SK-N-SH treated with all-trans-retinoic acid at 6 μM for 48 hours (cell line): ENCODE data around the gene TEKT5.

Source experiments
- ATAC-seq: fragments of 200-7000 bp; cut with Tn5 transposase; 3 replicates; pipeline ENCODE4 v1.9.1; 2020; ENCODE audit warnings: mild to moderate bottlenecking, moderate library complexity
- ARNTL ChIP-seq: fragments of 450-650 bp; formaldehyde crosslinking; IDR thresholded peaks from 2 replicates; pipeline ENCODE4 v1.5.0; 2020; ENCODE audit warnings: low read depth, mild to moderate bottlenecking, moderate library complexity, borderline replicate concordance
- BACH2 ChIP-seq: fragments of 250-450 bp; sonication (Bioruptor Pico); IDR thresholded peaks from 2 replicates; pipeline ENCODE4 v1.9.0; 2021; ENCODE audit warnings: mild to moderate bottlenecking, borderline replicate concordance
- CREB5 ChIP-seq: fragments of 250-450 bp; sonication (Bioruptor Pico); IDR thresholded peaks from 2 replicates; pipeline ENCODE4 v1.5.1; 2020; ENCODE audit warnings: low read depth, mild to moderate bottlenecking, moderate library complexity
- CSDC2 ChIP-seq: fragments of 250-450 bp; sonication (Bioruptor Pico); IDR thresholded peaks from 2 replicates; pipeline ENCODE4 v1.5.0; 2020; ENCODE audit warnings: mild to moderate bottlenecking, moderate library complexity
- CSRNP3 ChIP-seq: fragments of 250-450 bp; sonication (Bioruptor Pico); IDR thresholded peaks from 2 replicates; pipeline ENCODE4 v1.5.1; 2021; ENCODE audit warnings: mild to moderate bottlenecking, moderate library complexity
- ESRRG ChIP-seq: fragments of 250-450 bp; sonication (Bioruptor Pico); IDR thresholded peaks from 2 replicates; pipeline ENCODE4 v1.6.1; 2021; ENCODE audit warnings: mild to moderate bottlenecking
- GLIS3 ChIP-seq: fragments of 250-450 bp; sonication (Bioruptor Pico); IDR thresholded peaks from 2 replicates; pipeline ENCODE4 v1.5.0; 2020; ENCODE audit warnings: mild to moderate bottlenecking, moderate library complexity
- ISL1 ChIP-seq: fragments of 250-450 bp; sonication (Bioruptor Pico); IDR thresholded peaks from 2 replicates; pipeline ENCODE4 v2.1.2; 2022; ENCODE audit warnings: mild to moderate bottlenecking, moderate library complexity
- OSR1 ChIP-seq: fragments of 250-450 bp; sonication (Bioruptor Pico); IDR thresholded peaks from 2 replicates; pipeline ENCODE4 v1.8.0; 2022; ENCODE audit warnings: moderate library complexity, mild to moderate bottlenecking, inconsistent platforms
- PPARA ChIP-seq: fragments of 250-450 bp; sonication (Bioruptor Pico); IDR thresholded peaks from 2 replicates; pipeline ENCODE4 v1.5.0; 2020; ENCODE audit warnings: mild to moderate bottlenecking, borderline replicate concordance
- RARB ChIP-seq: fragments of 250-450 bp; sonication (Bioruptor Pico); IDR thresholded peaks from 2 replicates; pipeline ENCODE4 v1.8.0; 2021; ENCODE audit warnings: mild to moderate bottlenecking, moderate library complexity
- TCF4 ChIP-seq: fragments of 250-450 bp; sonication (Bioruptor Pico); IDR thresholded peaks from 2 replicates; pipeline ENCODE4 v1.8.0; 2021; ENCODE audit warnings: mild to moderate bottlenecking, moderate library complexity, borderline replicate concordance
- TOX ChIP-seq: fragments of 250-450 bp; sonication (Bioruptor Pico); IDR thresholded peaks from 2 replicates; pipeline ENCODE4 v1.8.0; 2021; ENCODE audit warnings: mild to moderate bottlenecking, moderate library complexity, borderline replicate concordance
- TSHZ2 ChIP-seq: fragments of 250-450 bp; sonication (Bioruptor Pico); IDR thresholded peaks from 2 replicates; pipeline ENCODE4 v1.5.0; 2020; ENCODE audit warnings: mild to moderate bottlenecking, moderate library complexity
- ZFP3 ChIP-seq: fragments of 250-450 bp; sonication (Bioruptor Pico); IDR thresholded peaks from 2 replicates; pipeline ENCODE4 v1.5.0; 2020; ENCODE audit warnings: mild to moderate bottlenecking, moderate library complexity
- ZFP30 ChIP-seq: fragments of 450-650 bp; formaldehyde crosslinking; IDR thresholded peaks from 2 replicates; pipeline ENCODE4 v1.5.0; 2022; ENCODE audit warnings: mild to moderate bottlenecking, moderate library complexity
- ZNF565 ChIP-seq: fragments of 450-650 bp; formaldehyde crosslinking; conservative IDR thresholded peaks from 2 replicates; pipeline ENCODE4 v1.5.0; 2020; ENCODE audit warnings: low read depth, mild to moderate bottlenecking, moderate library complexity
- ZNF70 ChIP-seq: fragments of 450-650 bp; formaldehyde crosslinking; IDR thresholded peaks from 2 replicates; pipeline ENCODE4 v1.5.0; 2020; ENCODE audit warnings: mild to moderate bottlenecking, moderate library complexity
- ZNF8 ChIP-seq: fragments of 450-650 bp; formaldehyde crosslinking; IDR thresholded peaks from 2 replicates; pipeline ENCODE4 v1.5.0; 2020; ENCODE audit warnings: mild to moderate bottlenecking, moderate library complexity
- TF ChIP-seq, protein P1 (sequence below): fragments of 250-450 bp; sonication (Bioruptor Pico); IDR thresholded peaks from 2 replicates; pipeline ENCODE4 v1.8.0; 2020; ENCODE audit warnings: mild to moderate bottlenecking, moderate library complexity, borderline replicate concordance
- TF ChIP-seq, protein P2 (sequence below): fragments of 250-450 bp; sonication (Bioruptor Pico); IDR thresholded peaks from 2 replicates; pipeline ENCODE4 v1.8.0; 2021; ENCODE audit warnings: low read depth, mild to moderate bottlenecking, moderate library complexity, borderline replicate concordance

The TEKT5 gene

DNA sequence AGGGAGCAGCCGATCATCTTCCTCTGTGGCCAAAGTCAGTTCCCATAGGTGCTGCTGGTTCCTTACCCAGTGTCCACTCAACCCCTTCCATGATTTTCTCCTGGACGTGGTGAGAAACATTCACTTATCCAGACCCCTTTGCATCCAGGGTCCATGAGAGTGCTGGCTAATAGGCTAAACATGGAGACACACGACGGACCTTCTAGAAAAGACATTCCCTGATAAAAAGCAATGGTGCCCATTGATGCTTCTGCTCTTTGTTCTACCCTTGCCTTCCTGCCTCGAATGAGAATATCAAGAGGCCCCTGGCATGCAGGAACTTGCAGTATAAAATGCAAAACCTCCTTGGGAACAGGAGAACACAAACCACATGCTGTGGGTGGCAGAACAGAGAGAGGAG is 2.3 kb downstream of the TEKT5 start:
- TF ChIP-seq ZFP3 (no peak), RARB (no peak), ZNF8 (CRISPR knock-in tag) (no peak), ARNTL (CRISPR knock-in tag) (no peak), TOX (no peak), ISL1 (CRISPR knock-in tag) (no peak), TSHZ2 (CRISPR knock-in tag) (no peak), CSRNP3 (CRISPR knock-in tag) (no peak), ZFP30 (CRISPR knock-in tag) (no peak), CSDC2 (CRISPR knock-in tag) (no peak), CREB5 (CRISPR knock-in tag) (no peak), OSR1 (CRISPR knock-in tag) (no peak), BACH2 (CRISPR knock-in tag) (no peak), ZNF70 (no peak)
- TF ChIP-seq, protein P1, sequence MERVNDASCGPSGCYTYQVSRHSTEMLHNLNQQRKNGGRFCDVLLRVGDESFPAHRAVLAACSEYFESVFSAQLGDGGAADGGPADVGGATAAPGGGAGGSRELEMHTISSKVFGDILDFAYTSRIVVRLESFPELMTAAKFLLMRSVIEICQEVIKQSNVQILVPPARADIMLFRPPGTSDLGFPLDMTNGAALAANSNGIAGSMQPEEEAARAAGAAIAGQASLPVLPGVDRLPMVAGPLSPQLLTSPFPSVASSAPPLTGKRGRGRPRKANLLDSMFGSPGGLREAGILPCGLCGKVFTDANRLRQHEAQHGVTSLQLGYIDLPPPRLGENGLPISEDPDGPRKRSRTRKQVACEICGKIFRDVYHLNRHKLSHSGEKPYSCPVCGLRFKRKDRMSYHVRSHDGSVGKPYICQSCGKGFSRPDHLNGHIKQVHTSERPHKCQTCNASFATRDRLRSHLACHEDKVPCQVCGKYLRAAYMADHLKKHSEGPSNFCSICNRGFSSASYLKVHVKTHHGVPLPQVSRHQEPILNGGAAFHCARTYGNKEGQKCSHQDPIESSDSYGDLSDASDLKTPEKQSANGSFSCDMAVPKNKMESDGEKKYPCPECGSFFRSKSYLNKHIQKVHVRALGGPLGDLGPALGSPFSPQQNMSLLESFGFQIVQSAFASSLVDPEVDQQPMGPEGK (CRISPR knock-in tag), result no peak
- TF ChIP-seq, protein P2, sequence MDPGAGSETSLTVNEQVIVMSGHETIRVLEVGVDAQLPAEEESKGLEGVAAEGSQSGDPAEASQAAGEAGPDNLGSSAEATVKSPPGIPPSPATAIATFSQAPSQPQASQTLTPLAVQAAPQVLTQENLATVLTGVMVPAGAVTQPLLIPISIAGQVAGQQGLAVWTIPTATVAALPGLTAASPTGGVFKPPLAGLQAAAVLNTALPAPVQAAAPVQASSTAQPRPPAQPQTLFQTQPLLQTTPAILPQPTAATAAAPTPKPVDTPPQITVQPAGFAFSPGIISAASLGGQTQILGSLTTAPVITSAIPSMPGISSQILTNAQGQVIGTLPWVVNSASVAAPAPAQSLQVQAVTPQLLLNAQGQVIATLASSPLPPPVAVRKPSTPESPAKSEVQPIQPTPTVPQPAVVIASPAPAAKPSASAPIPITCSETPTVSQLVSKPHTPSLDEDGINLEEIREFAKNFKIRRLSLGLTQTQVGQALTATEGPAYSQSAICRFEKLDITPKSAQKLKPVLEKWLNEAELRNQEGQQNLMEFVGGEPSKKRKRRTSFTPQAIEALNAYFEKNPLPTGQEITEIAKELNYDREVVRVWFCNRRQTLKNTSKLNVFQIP (CRISPR knock-in tag), result no peak
- no peak for ATAC-seq

GRCh38 chr16:10688726-10689125 is 6.0 kb downstream of the TEKT5 start:
- TF ChIP-seq ZNF70, result no peak
- no peak for ATAC-seq

- no peak for ATAC-seq
- TF ChIP-seq TCF4 (CRISPR knock-in tag) (no peak), RARB (no peak), PPARA (CRISPR knock-in tag) (no peak), ZNF8 (CRISPR knock-in tag) (no peak), CREB5 (CRISPR knock-in tag) (no peak), ESRRG (no peak), GLIS3 (CRISPR knock-in tag) (no peak), ZNF70 (no peak), ZFP3 (no peak), CSDC2 (CRISPR knock-in tag) (no peak), BACH2 (CRISPR knock-in tag) (no peak), ZNF565 (CRISPR knock-in tag) (no peak)
- TF ChIP-seq, protein P1 (CRISPR knock-in tag), result no peak
- TF ChIP-seq, protein P2 (CRISPR knock-in tag), result no peak
These were observed 6.4 kb downstream of the TEKT5 start for GRCh38 chr16:10688291-10688690.
